ENCODE data around the gene ARHGAP19.

The ARHGAP19 gene

GRCh38 chr10:97321032-97321803 is 28.8 kb upstream of the ARHGAP19 start:
- TF ChIP-seq CTCF (IDR thresholded peaks at IDR 0.05; ENCODE audit: insufficient read depth, low read depth, low read length, missing control alignments) = no peak
- no peak overlapping the region; the same call in 1 of the 2 replicates for H3K4me3 ChIP-seq (ENCODE audit: low read depth, low read length)
- no peak for DNase-seq (ENCODE audit: low read depth)

- peak overlapping the region; percentile 23 for H3K4me3 ChIP-seq (ENCODE audit: low read depth, low read length)
- TF ChIP-seq CTCF (IDR thresholded peaks at IDR 0.05; ENCODE audit: insufficient read depth, low read depth, low read length, missing control alignments) = no peak
- no peak for DNase-seq (ENCODE audit: low read depth)
These were observed 28.1 kb upstream of the ARHGAP19 start for GRCh38 chr10:97320480-97321031.

GRCh38 chr10:97319671-97320479 is 27.4 kb upstream of the ARHGAP19 start:
- peak overlapping the region; percentile 61 for H3K4me3 ChIP-seq (ENCODE audit: low read depth, low read length)
- TF ChIP-seq CTCF (IDR thresholded peaks at IDR 0.05; ENCODE audit: insufficient read depth, low read depth, low read length, missing control alignments) = peak; percentile 7
- DNase-seq (ENCODE audit: low read depth) = peak; percentile 59

- peak within 1 kb of the TSS; percentile 61 for H3K4me3 ChIP-seq (ENCODE audit: low read depth, low read length)
- peak; percentile 92 for DNase-seq (ENCODE audit: low read depth)
- TF ChIP-seq CTCF (IDR thresholded peaks at IDR 0.05; ENCODE audit: insufficient read depth, low read depth, low read length, missing control alignments) = no peak
These were observed 26.6 kb upstream of the ARHGAP19 start, which contains the start of gene FRAT1 for GRCh38 chr10:97318772-97319651. FRAT1 (plus strand) TSS chr10:97319271; CDS start chr10:97319454, 183 bp downstream.

- no peak for TF ChIP-seq CTCF (IDR thresholded peaks at IDR 0.05; ENCODE audit: insufficient read depth, low read depth, low read length, missing control alignments)
- no peak overlapping the region for H3K4me3 ChIP-seq (ENCODE audit: low read depth, low read length)
- no peak for DNase-seq (ENCODE audit: low read depth)
These were observed 22.2 kb upstream of the ARHGAP19 start for GRCh38 chr10:97314671-97315070.

GRCh38 chr10:97312897-97313296 is 20.5 kb upstream of the ARHGAP19 start:
- TF ChIP-seq CTCF (IDR thresholded peaks at IDR 0.05; ENCODE audit: insufficient read depth, low read depth, low read length, missing control alignments) = no peak
- H3K4me3 ChIP-seq (ENCODE audit: low read depth, low read length) = no peak overlapping the region
- DNase-seq (ENCODE audit: low read depth) = no peak

Measured in GM12865 (cell line).